Measurements from ENCODE around the gene CCDC68. TPM values are rescaled to one million over a fixed set of nuclear protein-coding genes. Genes with fewer than 3 reads are reported as not detected.

CCDC68 gene
- total RNA-seq, 1 donor from 2014 or later: 2.7 TPM

DNA sequence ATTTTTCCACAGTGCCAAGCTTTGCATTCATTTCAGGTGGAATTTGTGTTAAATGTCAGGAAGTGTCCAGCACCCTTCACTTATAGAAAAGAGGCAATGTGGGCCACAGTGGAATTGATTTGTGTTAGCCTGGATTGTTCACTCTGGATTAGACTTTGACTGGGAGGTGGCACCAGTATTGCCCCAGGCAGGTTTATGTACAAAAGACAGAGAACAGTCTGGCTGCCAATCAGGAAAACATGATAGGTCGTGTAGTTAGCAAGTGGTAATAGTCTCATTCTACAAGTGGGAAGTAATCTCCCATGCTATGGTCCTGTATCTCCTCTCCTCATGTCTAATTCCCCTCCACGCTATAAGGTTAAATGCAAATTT lies 85.4 kb downstream of the CCDC68 start:
- DNase-seq (ENCODE audit: low read depth): no peak
- H3K4me3 ChIP-seq (ENCODE audit: low read depth, low read length): no peak overlapping the region
- TF ChIP-seq, protein P1, sequence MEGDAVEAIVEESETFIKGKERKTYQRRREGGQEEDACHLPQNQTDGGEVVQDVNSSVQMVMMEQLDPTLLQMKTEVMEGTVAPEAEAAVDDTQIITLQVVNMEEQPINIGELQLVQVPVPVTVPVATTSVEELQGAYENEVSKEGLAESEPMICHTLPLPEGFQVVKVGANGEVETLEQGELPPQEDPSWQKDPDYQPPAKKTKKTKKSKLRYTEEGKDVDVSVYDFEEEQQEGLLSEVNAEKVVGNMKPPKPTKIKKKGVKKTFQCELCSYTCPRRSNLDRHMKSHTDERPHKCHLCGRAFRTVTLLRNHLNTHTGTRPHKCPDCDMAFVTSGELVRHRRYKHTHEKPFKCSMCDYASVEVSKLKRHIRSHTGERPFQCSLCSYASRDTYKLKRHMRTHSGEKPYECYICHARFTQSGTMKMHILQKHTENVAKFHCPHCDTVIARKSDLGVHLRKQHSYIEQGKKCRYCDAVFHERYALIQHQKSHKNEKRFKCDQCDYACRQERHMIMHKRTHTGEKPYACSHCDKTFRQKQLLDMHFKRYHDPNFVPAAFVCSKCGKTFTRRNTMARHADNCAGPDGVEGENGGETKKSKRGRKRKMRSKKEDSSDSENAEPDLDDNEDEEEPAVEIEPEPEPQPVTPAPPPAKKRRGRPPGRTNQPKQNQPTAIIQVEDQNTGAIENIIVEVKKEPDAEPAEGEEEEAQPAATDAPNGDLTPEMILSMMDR (conservative IDR thresholded peaks at IDR 0.05; ENCODE audit: low read depth, low read length): no peak

DNA sequence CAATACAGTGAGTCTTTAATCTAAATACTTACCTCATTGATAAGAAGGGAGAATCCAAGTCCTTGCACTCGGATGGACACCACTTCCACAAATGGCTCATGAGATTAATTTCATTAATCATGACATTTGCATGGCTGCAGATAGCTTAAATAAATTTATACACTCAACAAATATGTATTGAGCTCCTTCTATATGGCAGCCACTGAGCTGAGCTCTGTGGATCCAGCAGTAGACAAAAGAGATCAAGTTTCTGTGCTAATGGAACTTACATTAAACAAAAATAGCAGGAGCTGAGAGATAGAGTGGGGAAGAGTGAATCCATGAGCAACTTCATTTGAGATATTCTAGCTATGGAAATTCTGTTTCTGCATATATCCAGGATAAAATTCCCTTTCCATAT lies 86.6 kb downstream of the CCDC68 start:
- TF ChIP-seq, protein P1 (conservative IDR thresholded peaks at IDR 0.05; ENCODE audit: low read depth, low read length): no peak
- no peak overlapping the region for H3K4me3 ChIP-seq (ENCODE audit: low read depth, low read length)

DNA sequence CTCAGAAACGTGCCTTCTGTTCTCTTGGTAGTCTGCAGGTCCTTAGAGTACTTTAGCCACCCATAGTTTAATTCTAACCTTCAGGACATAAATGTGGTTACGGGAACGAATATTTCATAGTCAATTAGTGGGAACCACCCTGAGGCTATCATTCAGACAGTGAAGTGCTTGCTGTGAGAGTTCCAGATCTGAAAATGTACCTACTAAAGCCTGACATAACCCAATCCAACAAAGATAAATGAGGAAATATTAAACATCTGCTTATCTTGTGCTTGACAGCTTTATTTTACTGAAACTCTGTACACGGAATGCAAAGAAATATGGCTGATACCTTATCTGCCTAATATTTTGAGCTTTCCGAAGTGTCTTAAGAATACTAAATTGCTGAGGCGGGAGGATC lies 88.0 kb downstream of the CCDC68 start:
- TF ChIP-seq, protein P1 (conservative IDR thresholded peaks at IDR 0.05; ENCODE audit: low read depth, low read length): no peak
- DNase-seq (ENCODE audit: low read depth): no peak
- no peak overlapping the region for H3K4me3 ChIP-seq (ENCODE audit: low read depth, low read length)

More for the DNA sequence above, 86.6 kb downstream of the CCDC68 start:
- no peak for DNase-seq (ENCODE audit: low read depth)

DNA sequence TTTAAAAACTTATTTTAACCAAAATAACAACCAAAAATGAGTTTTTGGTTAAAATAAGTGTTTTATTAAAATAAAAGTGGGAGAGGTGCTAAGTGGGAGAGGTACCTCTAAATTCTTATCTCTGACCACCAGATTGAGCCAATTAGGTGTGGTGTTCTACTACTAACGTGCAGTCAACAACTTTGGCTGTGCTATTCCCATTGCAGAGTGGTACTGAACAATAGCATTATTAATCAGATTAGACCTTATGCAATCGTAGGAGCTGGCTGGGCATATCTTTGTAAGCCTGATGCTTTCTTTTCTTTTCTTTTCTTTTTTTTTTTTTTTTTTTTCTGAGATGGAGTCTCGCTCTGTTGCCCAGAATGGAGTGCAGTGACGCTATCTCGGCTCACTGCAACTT lies 92.1 kb downstream of the CCDC68 start:
- no peak for DNase-seq (ENCODE audit: low read depth)
- TF ChIP-seq, protein P1 (conservative IDR thresholded peaks at IDR 0.05; ENCODE audit: low read depth, low read length): no peak
- no peak overlapping the region for H3K4me3 ChIP-seq (ENCODE audit: low read depth, low read length)

DNA sequence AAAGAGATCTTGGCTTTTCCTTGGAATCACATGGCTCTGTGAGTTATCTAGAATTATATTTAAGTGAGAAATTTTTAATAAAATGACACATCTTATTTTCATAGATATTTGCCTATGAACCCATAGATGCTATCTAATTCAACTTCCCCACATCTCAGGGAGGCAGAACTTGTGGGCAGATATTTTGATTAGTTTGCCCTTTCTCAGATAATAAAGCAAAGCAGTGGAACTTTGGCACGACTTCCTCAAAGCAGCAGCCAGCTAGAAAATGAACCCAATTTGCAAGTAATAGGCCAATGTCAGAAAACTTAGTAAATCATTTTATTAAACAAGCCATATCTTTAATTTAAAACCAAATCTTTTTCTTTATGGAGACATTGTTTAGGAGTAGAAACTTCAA lies 98.3 kb downstream of the CCDC68 start:
- TF ChIP-seq, protein P1 (conservative IDR thresholded peaks at IDR 0.05; ENCODE audit: low read depth, low read length): no peak
- DNase-seq (ENCODE audit: low read depth): no peak
- no peak overlapping the region for H3K4me3 ChIP-seq (ENCODE audit: low read depth, low read length)

DNA sequence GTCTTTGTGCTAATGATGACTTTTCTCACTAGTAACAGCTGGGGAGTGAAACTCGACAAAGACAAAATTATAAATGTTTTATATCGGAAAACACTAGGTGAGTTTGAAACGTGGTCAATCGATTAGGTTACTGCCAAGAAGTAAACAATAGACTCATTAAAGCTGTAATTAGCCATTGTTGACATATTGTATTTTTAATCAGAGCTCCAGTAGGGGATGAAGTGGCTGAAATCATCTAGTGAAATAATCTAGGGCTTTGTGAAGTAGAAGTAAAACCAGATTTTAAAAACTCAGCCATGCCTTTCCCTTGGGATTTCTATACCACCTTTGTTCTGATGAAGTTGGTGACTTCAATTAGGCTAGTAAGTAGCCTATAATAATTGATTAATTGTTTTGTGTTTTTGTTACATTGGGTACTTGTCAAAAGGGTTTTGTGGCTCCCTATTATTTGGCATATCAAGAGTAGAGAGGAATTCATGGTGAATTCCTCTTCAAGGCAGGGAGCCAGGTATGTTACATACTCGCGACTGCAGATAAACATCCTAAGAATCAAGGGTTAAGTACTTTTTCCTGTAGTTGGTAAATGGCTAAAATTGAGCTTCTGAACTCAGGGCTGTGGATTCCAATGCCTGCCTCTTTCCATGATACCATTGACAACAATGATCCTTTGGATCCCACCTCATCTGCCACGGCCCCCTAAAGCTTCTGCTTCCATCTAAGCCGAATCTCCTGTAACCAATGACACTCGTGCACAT lies 99.4 kb downstream of the CCDC68 start:
- TF ChIP-seq, protein P1 (conservative IDR thresholded peaks at IDR 0.05; ENCODE audit: low read depth, low read length): no peak
- H3K4me3 ChIP-seq (ENCODE audit: low read depth, low read length): no peak overlapping the region
- no peak for DNase-seq (ENCODE audit: low read depth)

DNA sequence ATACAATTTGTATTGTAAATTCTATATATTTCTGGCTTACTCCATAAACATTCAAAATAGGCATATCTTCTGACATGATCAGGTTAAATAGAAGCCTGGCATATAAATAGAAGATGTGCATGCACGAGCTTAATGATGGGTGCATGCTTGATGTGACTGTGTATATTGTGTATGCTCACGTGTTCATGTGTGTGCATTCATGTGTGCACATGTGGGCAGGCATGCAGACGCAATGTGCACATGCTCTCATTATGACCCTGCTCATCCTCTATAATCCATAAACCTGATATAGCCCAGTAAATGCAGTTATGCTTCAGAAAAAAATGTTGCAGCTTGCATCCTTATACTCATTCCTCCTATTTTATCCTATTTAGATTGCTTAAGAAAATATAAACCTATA lies 101.8 kb downstream of the CCDC68 start:
- no peak for DNase-seq (ENCODE audit: low read depth)
- TF ChIP-seq, protein P1 (conservative IDR thresholded peaks at IDR 0.05; ENCODE audit: low read depth, low read length): no peak

More for the DNA sequence above, 101.8 kb downstream of the CCDC68 start:
- no peak overlapping the region for H3K4me3 ChIP-seq (ENCODE audit: low read depth, low read length)
